PC-3 (cell line): ENCODE results near the gene SMOC2.

Source experiments
- EZH2 ChIP-seq: fragments of 300-600 bp; sonication (generic); IDR thresholded peaks from one replicate; pipeline ENCODE4 v1.6.1; 2017; ENCODE audit warnings: antibody characterized with exemption, mild to moderate bottlenecking, low read length; ENCODE audit not compliant: unreplicated experiment
- EZH2phosphoT487 ChIP-seq: fragments of 300-600 bp; sonication (generic); IDR thresholded peaks from 2 replicates; pipeline ENCODE4 v1.6.1; 2018; ENCODE audit warnings: mild to moderate bottlenecking, antibody characterized with exemption, low read length, borderline replicate concordance
- TF ChIP-seq, protein P1 (sequence below): fragments of 300-600 bp; sonication (generic); conservative IDR thresholded peaks from 2 replicates; pipeline ENCODE4 v1.5.1; 2017; ENCODE audit warnings: antibody characterized with exemption, low read depth, mild to moderate bottlenecking, low read length

GRCh38 chr6:168497381-168497780 lies 56.4 kb downstream of the SMOC2 start:
- TF ChIP-seq, protein P1, sequence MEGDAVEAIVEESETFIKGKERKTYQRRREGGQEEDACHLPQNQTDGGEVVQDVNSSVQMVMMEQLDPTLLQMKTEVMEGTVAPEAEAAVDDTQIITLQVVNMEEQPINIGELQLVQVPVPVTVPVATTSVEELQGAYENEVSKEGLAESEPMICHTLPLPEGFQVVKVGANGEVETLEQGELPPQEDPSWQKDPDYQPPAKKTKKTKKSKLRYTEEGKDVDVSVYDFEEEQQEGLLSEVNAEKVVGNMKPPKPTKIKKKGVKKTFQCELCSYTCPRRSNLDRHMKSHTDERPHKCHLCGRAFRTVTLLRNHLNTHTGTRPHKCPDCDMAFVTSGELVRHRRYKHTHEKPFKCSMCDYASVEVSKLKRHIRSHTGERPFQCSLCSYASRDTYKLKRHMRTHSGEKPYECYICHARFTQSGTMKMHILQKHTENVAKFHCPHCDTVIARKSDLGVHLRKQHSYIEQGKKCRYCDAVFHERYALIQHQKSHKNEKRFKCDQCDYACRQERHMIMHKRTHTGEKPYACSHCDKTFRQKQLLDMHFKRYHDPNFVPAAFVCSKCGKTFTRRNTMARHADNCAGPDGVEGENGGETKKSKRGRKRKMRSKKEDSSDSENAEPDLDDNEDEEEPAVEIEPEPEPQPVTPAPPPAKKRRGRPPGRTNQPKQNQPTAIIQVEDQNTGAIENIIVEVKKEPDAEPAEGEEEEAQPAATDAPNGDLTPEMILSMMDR, result no peak
- TF ChIP-seq EZH2, result no peak
- TF ChIP-seq EZH2phosphoT487, result no peak
